SK-N-SH (cell line): ENCODE measurements around the gene ME1. TPM values are rescaled to one million over a fixed set of nuclear protein-coding genes. Genes with fewer than 3 reads are reported as not detected.

Source experiments
- CTCF ChIA-PET: fragments of 300-600, 350-600 bp; formaldehyde crosslinking; extraction: SDS; loops from one replicate; lab custom pipeline; 2021; lab: Yijun Ruan, JAX
- POLR2A ChIA-PET: fragments of 350-600 bp; sonication (Branson Sonifier 250); formaldehyde crosslinking; extraction: SDS; loops from one replicate; lab custom pipeline; 2020; ENCODE audit warnings: antibody characterized with exemption, inconsistent platforms; lab: Yijun Ruan, JAX
- DNase-seq: peaks from one replicate; pipeline ENCODE4 v3.0.0; 2012
- H2AFZ ChIP-seq: fragments of 200-600 bp; sonication (generic); 2 replicates; pipeline ENCODE4 v1.8.1; 2016; ENCODE audit warnings: antibody characterized with exemption, mild to moderate bottlenecking, low read depth
- H3F3A ChIP-seq: fragments of 200-600 bp; sonication (generic); replicated peaks from 2 replicates; pipeline ENCODE3; 2016; ENCODE audit warnings: antibody characterized with exemption, mild to moderate bottlenecking; ENCODE audit not compliant: insufficient read depth
- H3K27ac ChIP-seq, 2 experiments: fragments of 200-500 bp in 1 of 2; fragments of 200-600 bp in 1 of 2; sonication (Bioruptor generic) in 1 of 2; sonication (generic), shearing (Covaris generic) in 1 of 2; 2 replicates each; pipeline versions ENCODE4 v1.5.1 to v1.6.1; 2014 to 2016; ENCODE audit warnings: low read depth in 2 of 2, inconsistent platforms in 1 of 2, low read length in 1 of 2, mild to moderate bottlenecking in 1 of 2, mixed read lengths in 1 of 2
- H3K27me3 ChIP-seq: fragments of 200-600 bp; sonication (generic), shearing (Covaris generic); 2 replicates; pipeline ENCODE4 v1.6.1; 2016; ENCODE audit warnings: mixed run types; ENCODE audit not compliant: insufficient read depth
- H3K36me3 ChIP-seq, 2 experiments: fragments of 200-500 bp in 1 of 2; fragments of 200-600 bp in 1 of 2; sonication (Bioruptor generic) in 1 of 2; sonication (generic) in 1 of 2; replicated peaks in 1 of 2; 2 replicates each; pipeline versions ENCODE3 to v1.5.1; 2014 to 2016; ENCODE audit warnings: low read length in 1 of 2, mild to moderate bottlenecking in 1 of 2; ENCODE audit not compliant: insufficient read depth in 2 of 2, control insufficient read depth in 1 of 2
- H3K4me1 ChIP-seq, 2 experiments: fragments of 200-500 bp in 1 of 2; fragments of 200-600 bp in 1 of 2; sonication (Bioruptor generic) in 1 of 2; sonication (generic), shearing (Covaris generic) in 1 of 2; 2 replicates each; pipeline versions ENCODE4 v1.5.1 to v1.6.1; 2014 to 2016; ENCODE audit warnings: low read depth in 1 of 2, low read length in 1 of 2, mixed run types in 1 of 2; ENCODE audit not compliant: insufficient read depth in 2 of 2, control insufficient read depth in 1 of 2
- H3K4me2 ChIP-seq: fragments of 200-600 bp; sonication (generic), shearing (Covaris generic); 2 replicates; pipeline ENCODE4 v1.6.1; 2017; ENCODE audit warnings: mixed run types
- H3K4me3 ChIP-seq, 2 experiments: fragments of 200-500 bp in 1 of 2; fragments of 200-600 bp in 1 of 2; sonication (Bioruptor generic) in 1 of 2; sonication (generic), shearing (Covaris generic) in 1 of 2; 2 replicates each; pipeline versions ENCODE4 v1.5.1 to v1.8.1; 2014 to 2016; ENCODE audit warnings: low read depth in 2 of 2, inconsistent platforms in 1 of 2, low read length in 1 of 2, mild to moderate bottlenecking in 1 of 2, mixed read lengths in 1 of 2, moderate library complexity in 1 of 2
- H3K79me2 ChIP-seq: fragments of 200-600 bp; sonication (generic); 2 replicates; pipeline ENCODE4 v1.8.1; 2017; ENCODE audit warnings: mild to moderate bottlenecking; ENCODE audit not compliant: insufficient read depth
- H3K9ac ChIP-seq: fragments of 200-600 bp; sonication (generic); 2 replicates; pipeline ENCODE4 v1.6.1; 2017; ENCODE audit warnings: mixed run types
- H3K9me2 ChIP-seq: fragments of 200-600 bp; sonication (generic); 2 replicates; pipeline ENCODE4 v1.6.1; 2017; ENCODE audit warnings: mixed run types
- H3K9me3 ChIP-seq: fragments of 200-600 bp; sonication (generic); 2 replicates; pipeline ENCODE4 v1.6.1; 2017; ENCODE audit warnings: mixed run types, mild to moderate bottlenecking, moderate library complexity
- H4K20me1 ChIP-seq: fragments of 200-600 bp; sonication (generic); 2 replicates; pipeline ENCODE4 v1.6.1; 2017; ENCODE audit warnings: mild to moderate bottlenecking, mixed run types; ENCODE audit not compliant: insufficient read depth
- CHD2 ChIP-seq: fragments of 150-350 bp; IDR thresholded peaks from 2 replicates; pipeline ENCODE4 v1.6.1; 2018; ENCODE audit warnings: low read length; ENCODE audit not compliant: partially characterized antibody
- FOSL2 ChIP-seq: IDR thresholded peaks from 2 replicates; pipeline ENCODE4 v1.4.0; 2012; ENCODE audit warnings: low read depth, mild to moderate bottlenecking, moderate library complexity, borderline replicate concordance
- JUND ChIP-seq: IDR thresholded peaks from 2 replicates; pipeline ENCODE4 v1.4.0; 2012
- MEF2A ChIP-seq: IDR thresholded peaks from 2 replicates; pipeline ENCODE4 v1.4.0; 2012; ENCODE audit warnings: low read depth, borderline replicate concordance
- NFIC ChIP-seq: IDR thresholded peaks from 2 replicates; pipeline ENCODE4 v1.4.0; 2012; ENCODE audit warnings: borderline replicate concordance
- RCOR1 ChIP-seq: fragments of 150-350 bp; IDR thresholded peaks from 2 replicates; pipeline ENCODE4 v1.6.1; 2017; ENCODE audit warnings: antibody characterized with exemption, low read length
- TAF1 ChIP-seq: IDR thresholded peaks from 2 replicates; pipeline ENCODE4 v1.6.1; 2012; ENCODE audit warnings: low read depth, mild to moderate bottlenecking, low read length, moderate library complexity, borderline replicate concordance
- WGBS: methylation state at CpG from one replicate; pipeline ENCODE4 v1.1.6; 2017; ENCODE audit warnings: low lambda C conversion rate; 5-methylcytosine and 5-hydroxymethylcytosine counted together
- polyA plus RNA-seq, 3 experiments: library from polyadenylated mRNA; depleted of rRNA; stranded (reverse); fragments of >200 nt; gene quantifications; 2 replicates each; pipeline ENCODE4 v1.2.3, GENCODE V29; 2012
- TF ChIP-seq, protein P1 (sequence below): fragments of 150-350 bp; IDR thresholded peaks from 2 replicates; pipeline ENCODE4 v1.6.1; 2017; ENCODE audit warnings: antibody characterized with exemption, low read length, low read depth, borderline replicate concordance
- TF ChIP-seq, protein P2 (sequence below): IDR thresholded peaks from 2 replicates; pipeline ENCODE4 v1.4.0; 2012; ENCODE audit warnings: low read depth, borderline replicate concordance
- TF ChIP-seq, protein P3 (sequence below): IDR thresholded peaks from 2 replicates; pipeline ENCODE4 v1.6.1; 2012; ENCODE audit warnings: mild to moderate bottlenecking, low read depth, low read length, moderate library complexity

ME1 gene
- polyA plus RNA-seq, 1 of the 3 experiments (the other 2 are of a cell fraction), result 4.9 TPM

DNA sequence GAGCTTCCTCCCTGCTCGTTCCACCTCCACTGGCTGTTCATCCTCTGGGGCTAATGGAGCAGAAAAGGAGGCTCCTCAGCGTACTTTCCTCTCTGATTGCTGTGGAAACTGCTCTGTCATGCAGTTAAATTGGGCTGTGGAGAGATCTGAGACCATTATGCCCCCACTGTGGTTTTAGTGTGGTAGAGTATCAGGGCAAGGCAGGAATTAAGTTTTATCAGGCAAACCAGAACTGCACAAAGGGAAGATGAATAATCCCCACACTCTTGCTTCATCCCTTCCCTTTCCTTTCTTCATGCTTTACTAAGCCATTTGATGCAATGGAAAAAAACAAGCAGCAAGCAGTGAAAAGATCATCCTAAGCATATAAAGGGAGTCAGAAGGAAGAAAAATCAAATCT is 11.9 kb upstream of the ME1 start:
- Histone ChIP-seq H3K9me2 (no peaks in the 10 kb centered on the region), H3K79me2 (no peaks in the 10 kb centered on the region), H3K9me3 (no peaks in the 10 kb centered on the region), H3K4me3 (no peak overlapping the region), H3K36me3 (no peaks in the 10 kb centered on the region), H3K4me2 (no peak overlapping the region), H2AFZ (no peak overlapping the region), H3K9ac (no peak overlapping the region), H3K27me3 (no peaks in the 10 kb centered on the region), H4K20me1 (no peaks in the 10 kb centered on the region), H3K4me1 (no peaks in the 10 kb centered on the region), H3K27ac (no peak overlapping the region), H3F3A (no peaks in the 10 kb centered on the region)
- POLR2A ChIA-PET, result no interaction called here
- WGBS, result 35% methylated on average over 2 of the region's 2 CpGs
- no peak for DNase-seq
- CTCF ChIA-PET, result interaction anchor here (1.2 kb wide), 1 partner anchor 15 kb away, joined by 3 read pairs; no protein-coding TSS in a partner anchor
- TF ChIP-seq FOSL2 (no peak), MEF2A (no peak), TAF1 (no peak)
- TF ChIP-seq, protein P1, sequence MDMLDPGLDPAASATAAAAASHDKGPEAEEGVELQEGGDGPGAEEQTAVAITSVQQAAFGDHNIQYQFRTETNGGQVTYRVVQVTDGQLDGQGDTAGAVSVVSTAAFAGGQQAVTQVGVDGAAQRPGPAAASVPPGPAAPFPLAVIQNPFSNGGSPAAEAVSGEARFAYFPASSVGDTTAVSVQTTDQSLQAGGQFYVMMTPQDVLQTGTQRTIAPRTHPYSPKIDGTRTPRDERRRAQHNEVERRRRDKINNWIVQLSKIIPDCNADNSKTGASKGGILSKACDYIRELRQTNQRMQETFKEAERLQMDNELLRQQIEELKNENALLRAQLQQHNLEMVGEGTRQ, result no peak
- TF ChIP-seq, protein P2, sequence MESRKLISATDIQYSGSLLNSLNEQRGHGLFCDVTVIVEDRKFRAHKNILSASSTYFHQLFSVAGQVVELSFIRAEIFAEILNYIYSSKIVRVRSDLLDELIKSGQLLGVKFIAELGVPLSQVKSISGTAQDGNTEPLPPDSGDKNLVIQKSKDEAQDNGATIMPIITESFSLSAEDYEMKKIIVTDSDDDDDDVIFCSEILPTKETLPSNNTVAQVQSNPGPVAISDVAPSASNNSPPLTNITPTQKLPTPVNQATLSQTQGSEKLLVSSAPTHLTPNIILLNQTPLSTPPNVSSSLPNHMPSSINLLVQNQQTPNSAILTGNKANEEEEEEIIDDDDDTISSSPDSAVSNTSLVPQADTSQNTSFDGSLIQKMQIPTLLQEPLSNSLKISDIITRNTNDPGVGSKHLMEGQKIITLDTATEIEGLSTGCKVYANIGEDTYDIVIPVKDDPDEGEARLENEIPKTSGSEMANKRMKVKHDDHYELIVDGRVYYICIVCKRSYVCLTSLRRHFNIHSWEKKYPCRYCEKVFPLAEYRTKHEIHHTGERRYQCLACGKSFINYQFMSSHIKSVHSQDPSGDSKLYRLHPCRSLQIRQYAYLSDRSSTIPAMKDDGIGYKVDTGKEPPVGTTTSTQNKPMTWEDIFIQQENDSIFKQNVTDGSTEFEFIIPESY, result no peak

DNA sequence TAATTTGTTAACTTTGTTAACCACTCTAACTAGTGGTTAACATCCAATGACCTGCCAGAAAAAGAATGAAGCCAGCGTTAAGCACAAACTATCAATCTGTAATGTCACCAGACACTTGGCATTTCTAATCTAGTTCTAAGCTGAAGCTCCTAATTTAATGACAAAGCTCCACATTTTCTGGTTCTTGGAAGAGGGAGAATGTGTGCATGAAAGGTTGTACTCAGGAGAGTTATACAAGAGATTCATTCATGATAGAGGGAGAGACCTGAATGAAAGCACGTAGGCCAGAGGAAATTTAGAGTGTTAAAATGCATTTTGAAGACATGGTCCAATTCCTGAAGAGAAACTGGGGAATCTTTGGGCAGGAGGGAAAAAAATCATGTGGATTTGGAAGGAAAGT is 8.3 kb upstream of the ME1 start:
- Histone ChIP-seq H3F3A (no peaks in the 10 kb centered on the region), H3K9me3 (no peaks in the 10 kb centered on the region), H4K20me1 (no peaks in the 10 kb centered on the region), H3K27ac (no peak overlapping the region), H3K4me2 (no peak overlapping the region), H3K4me1 (no peaks in the 10 kb centered on the region), H3K36me3 (no peaks in the 10 kb centered on the region), H3K79me2 (no peaks in the 10 kb centered on the region), H3K4me3 (no peak overlapping the region), H2AFZ (no peak overlapping the region), H3K27me3 (no peaks in the 10 kb centered on the region), H3K9ac (no peak overlapping the region), H3K9me2 (no peaks in the 10 kb centered on the region)
- ChIA-PET POLR2A (no interaction called here), CTCF (no interaction called here)
- 75% methylated on average over 2 of the region's 2 CpGs for WGBS
- no peak for DNase-seq
- TF ChIP-seq JUND (no peak), NFIC (no peak), CHD2 (no peak), RCOR1 (no peak)
- TF ChIP-seq, protein P3, sequence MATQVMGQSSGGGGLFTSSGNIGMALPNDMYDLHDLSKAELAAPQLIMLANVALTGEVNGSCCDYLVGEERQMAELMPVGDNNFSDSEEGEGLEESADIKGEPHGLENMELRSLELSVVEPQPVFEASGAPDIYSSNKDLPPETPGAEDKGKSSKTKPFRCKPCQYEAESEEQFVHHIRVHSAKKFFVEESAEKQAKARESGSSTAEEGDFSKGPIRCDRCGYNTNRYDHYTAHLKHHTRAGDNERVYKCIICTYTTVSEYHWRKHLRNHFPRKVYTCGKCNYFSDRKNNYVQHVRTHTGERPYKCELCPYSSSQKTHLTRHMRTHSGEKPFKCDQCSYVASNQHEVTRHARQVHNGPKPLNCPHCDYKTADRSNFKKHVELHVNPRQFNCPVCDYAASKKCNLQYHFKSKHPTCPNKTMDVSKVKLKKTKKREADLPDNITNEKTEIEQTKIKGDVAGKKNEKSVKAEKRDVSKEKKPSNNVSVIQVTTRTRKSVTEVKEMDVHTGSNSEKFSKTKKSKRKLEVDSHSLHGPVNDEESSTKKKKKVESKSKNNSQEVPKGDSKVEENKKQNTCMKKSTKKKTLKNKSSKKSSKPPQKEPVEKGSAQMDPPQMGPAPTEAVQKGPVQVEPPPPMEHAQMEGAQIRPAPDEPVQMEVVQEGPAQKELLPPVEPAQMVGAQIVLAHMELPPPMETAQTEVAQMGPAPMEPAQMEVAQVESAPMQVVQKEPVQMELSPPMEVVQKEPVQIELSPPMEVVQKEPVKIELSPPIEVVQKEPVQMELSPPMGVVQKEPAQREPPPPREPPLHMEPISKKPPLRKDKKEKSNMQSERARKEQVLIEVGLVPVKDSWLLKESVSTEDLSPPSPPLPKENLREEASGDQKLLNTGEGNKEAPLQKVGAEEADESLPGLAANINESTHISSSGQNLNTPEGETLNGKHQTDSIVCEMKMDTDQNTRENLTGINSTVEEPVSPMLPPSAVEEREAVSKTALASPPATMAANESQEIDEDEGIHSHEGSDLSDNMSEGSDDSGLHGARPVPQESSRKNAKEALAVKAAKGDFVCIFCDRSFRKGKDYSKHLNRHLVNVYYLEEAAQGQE, result no peak
